Tibial nerve (tissue), 4 donors: ENCODE data around the gene COBL.

Experiments used
- EP300 ChIP-seq, 2 donors: sonication (generic); formaldehyde crosslinking; IDR thresholded peaks; one replicate each; pipeline ENCODE4 v1.6.1; 2017; ENCODE audit warnings: antibody characterized with exemption in 2 of 2, mild to moderate bottlenecking in 1 of 2
- POLR2A ChIP-seq, 2 donors: fragments of 450-650 bp; IDR thresholded peaks; one replicate each; pipeline ENCODE4 v1.6.1; 2017; ENCODE audit warnings: antibody characterized with exemption in 2 of 2, mild to moderate bottlenecking in 2 of 2, moderate library complexity in 2 of 2
- TF ChIP-seq, protein P1 (sequence below), 5 experiments: fragments of 200-600 bp in 3 of 5; fragments of 450-650 bp in 2 of 5; sonication (generic) in 3 of 5; IDR thresholded peaks; one replicate each; pipeline ENCODE4 v1.5.1; 2016 to 2019; ENCODE audit warnings: antibody characterized with exemption in 5 of 5, mild to moderate bottlenecking in 3 of 5, moderate library complexity in 2 of 5

- TF ChIP-seq, protein P1, sequence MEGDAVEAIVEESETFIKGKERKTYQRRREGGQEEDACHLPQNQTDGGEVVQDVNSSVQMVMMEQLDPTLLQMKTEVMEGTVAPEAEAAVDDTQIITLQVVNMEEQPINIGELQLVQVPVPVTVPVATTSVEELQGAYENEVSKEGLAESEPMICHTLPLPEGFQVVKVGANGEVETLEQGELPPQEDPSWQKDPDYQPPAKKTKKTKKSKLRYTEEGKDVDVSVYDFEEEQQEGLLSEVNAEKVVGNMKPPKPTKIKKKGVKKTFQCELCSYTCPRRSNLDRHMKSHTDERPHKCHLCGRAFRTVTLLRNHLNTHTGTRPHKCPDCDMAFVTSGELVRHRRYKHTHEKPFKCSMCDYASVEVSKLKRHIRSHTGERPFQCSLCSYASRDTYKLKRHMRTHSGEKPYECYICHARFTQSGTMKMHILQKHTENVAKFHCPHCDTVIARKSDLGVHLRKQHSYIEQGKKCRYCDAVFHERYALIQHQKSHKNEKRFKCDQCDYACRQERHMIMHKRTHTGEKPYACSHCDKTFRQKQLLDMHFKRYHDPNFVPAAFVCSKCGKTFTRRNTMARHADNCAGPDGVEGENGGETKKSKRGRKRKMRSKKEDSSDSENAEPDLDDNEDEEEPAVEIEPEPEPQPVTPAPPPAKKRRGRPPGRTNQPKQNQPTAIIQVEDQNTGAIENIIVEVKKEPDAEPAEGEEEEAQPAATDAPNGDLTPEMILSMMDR (IDR thresholded peaks at IDR 0.05): no peak
- TF ChIP-seq POLR2A (IDR thresholded peaks at IDR 0.05) (no peak), EP300 (IDR thresholded peaks at IDR 0.05) (no peak)
Measured at GRCh38 chr7:51230723-51231122, 85.9 kb downstream of the COBL start.
